ENCODE data around the gene PARL.

Gene PARL

DNA sequence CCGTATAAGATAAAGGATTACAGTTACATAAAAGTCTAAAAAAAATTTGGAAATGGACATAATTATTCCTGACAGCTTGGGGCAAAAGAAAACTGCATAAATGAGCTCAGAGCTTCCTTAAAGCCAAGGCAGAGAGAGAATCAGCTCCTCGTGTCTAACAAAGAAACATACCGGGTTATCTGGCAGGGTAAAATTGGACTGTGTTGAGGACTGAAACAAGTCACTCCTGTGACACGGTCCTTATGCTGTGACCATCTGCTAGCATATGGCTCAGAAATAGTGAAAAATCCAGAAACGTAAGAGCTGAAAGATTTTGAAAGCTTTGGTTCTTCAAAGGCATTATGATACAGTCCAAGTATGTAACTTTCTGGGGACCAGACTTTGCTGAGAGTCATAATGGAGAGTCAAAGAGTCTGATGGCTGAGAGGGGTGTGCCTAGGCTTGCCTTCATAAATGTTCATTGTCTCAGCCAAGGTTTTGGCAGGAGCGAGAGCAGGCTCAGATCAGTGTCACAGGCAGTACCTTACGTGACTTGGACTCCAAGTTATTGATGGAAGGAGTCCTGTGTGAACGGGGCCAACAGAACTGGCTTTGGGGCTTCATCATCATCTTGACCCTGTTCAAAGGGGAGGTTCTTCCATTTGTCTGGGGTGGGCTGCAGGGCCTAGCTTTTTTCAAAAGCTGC lies 71.8 kb downstream of the PARL start:
- Histone ChIP-seq H3K23ac (ENCODE audit: low read length in 2 of 2) (no peak overlapping the region), H3K27ac (ENCODE audit: low read length, poor library complexity, severe bottlenecking) (no peak overlapping the region), H3K4me3 (ENCODE audit: insufficient read depth in 1 of 2, low read depth in 1 of 2, low read length in 2 of 2) (no peak overlapping the region), H3K4me1 (ENCODE audit: control insufficient read depth, insufficient read depth, low read depth, low read length) (peaks cover 4% of the 10 kb centered on the region), H3K18ac (ENCODE audit: low read depth in 1 of 2, low read length in 2 of 2) (no peak overlapping the region), H3K9ac (ENCODE audit: low read length) (no peak overlapping the region), H4K8ac (ENCODE audit: low read length) (no peak overlapping the region), H3K9me3 (ENCODE audit: control insufficient read depth, low read length) (no peaks in the 10 kb centered on the region), H4K91ac (ENCODE audit: low read length) (no peak overlapping the region), H3K36me3 (ENCODE audit: control insufficient read depth in 1 of 2, insufficient read depth in 2 of 2, low read depth in 1 of 2, low read length in 2 of 2) (peaks cover 49 to 56% of the 10 kb centered on the region in 2 experiments), H2BK12ac (ENCODE audit: low read length in 2 of 2) (no peak overlapping the region), H2BK120ac (ENCODE audit: low read depth, low read length) (no peak overlapping the region), H2AK5ac (ENCODE audit: low read length, severe bottlenecking) (no peak overlapping the region), H3K79me1 (replicated peaks; ENCODE audit: low read length, poor library complexity, severe bottlenecking) (peaks cover 9% of the 10 kb centered on the region), H2BK5ac (ENCODE audit: low read depth, low read length, poor library complexity, severe bottlenecking) (no peak overlapping the region), H3K4ac (ENCODE audit: low read depth in 1 of 2, low read length in 2 of 2) (no peak overlapping the region), H3K4me2 (ENCODE audit: low read length, poor library complexity, severe bottlenecking) (no peak overlapping the region), H3K27me3 (ENCODE audit: control insufficient read depth in 1 of 2, insufficient read depth in 1 of 2, low read length in 2 of 2) (no peaks in the 10 kb centered on the region), H2BK15ac (ENCODE audit: low read depth, poor library complexity, severe bottlenecking) (no peak overlapping the region), H2AFZ (ENCODE audit: low read depth, low read length) (no peak overlapping the region), H3K14ac (ENCODE audit: low read length in 2 of 2) (no peak overlapping the region)
- no peak for DNase-seq
- WGBS: 98% methylated on average over 7 of the region's 8 CpGs

DNA sequence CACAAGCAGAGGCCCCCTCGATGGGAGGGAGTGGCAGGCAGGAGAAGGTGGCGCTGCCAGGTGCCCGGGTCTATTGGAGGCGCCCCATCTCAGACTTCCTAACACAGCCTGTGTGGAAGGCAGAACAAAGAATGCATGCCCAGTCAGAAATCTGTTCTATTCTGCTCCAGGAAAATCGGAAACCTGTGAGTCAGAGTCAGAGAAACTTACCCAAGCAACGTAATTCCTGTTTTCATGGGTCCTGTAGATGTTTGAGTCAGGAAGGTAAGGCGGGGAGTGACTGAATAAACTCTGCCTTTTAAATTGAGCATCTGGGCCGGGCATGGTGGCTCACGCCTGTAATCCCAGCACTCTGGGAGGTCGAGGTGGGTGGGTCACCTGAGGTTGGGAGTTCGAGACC lies 73.0 kb downstream of the PARL start:
- Histone ChIP-seq H2BK15ac (ENCODE audit: low read depth, poor library complexity, severe bottlenecking) (no peak overlapping the region), H3K36me3 (ENCODE audit: control insufficient read depth in 1 of 2, insufficient read depth in 2 of 2, low read depth in 1 of 2, low read length in 2 of 2) (peaks cover 62% of the 10 kb centered on the region in 2 experiments), H3K18ac (ENCODE audit: low read depth in 1 of 2, low read length in 2 of 2) (no peak overlapping the region), H2AFZ (ENCODE audit: low read depth, low read length) (no peak overlapping the region), H3K27ac (ENCODE audit: low read length, poor library complexity, severe bottlenecking) (no peak overlapping the region), H2BK12ac (ENCODE audit: low read length in 2 of 2) (no peak overlapping the region), H3K9ac (ENCODE audit: low read length) (no peak overlapping the region), H3K23ac (ENCODE audit: low read length in 2 of 2) (no peak overlapping the region), H3K4ac (ENCODE audit: low read depth in 1 of 2, low read length in 2 of 2) (no peak overlapping the region), H3K14ac (ENCODE audit: low read length in 2 of 2) (no peak overlapping the region), H2BK5ac (ENCODE audit: low read depth, low read length, poor library complexity, severe bottlenecking) (no peak overlapping the region), H2BK120ac (ENCODE audit: low read depth, low read length) (no peak overlapping the region), H2AK5ac (ENCODE audit: low read length, severe bottlenecking) (no peak overlapping the region), H3K4me3 (ENCODE audit: insufficient read depth in 1 of 2, low read depth in 1 of 2, low read length in 2 of 2) (no peak overlapping the region), H3K79me1 (replicated peaks; ENCODE audit: low read length, poor library complexity, severe bottlenecking) (peaks cover 14% of the 10 kb centered on the region), H4K8ac (ENCODE audit: low read length) (no peak overlapping the region), H3K4me2 (ENCODE audit: low read length, poor library complexity, severe bottlenecking) (no peak overlapping the region), H3K9me3 (ENCODE audit: control insufficient read depth, low read length) (no peaks in the 10 kb centered on the region), H3K4me1 (ENCODE audit: control insufficient read depth, insufficient read depth, low read depth, low read length) (peaks cover 4% of the 10 kb centered on the region), H3K27me3 (ENCODE audit: control insufficient read depth in 1 of 2, insufficient read depth in 1 of 2, low read length in 2 of 2) (no peaks in the 10 kb centered on the region), H4K91ac (ENCODE audit: low read length) (no peak overlapping the region)
- WGBS: 91% methylated on average over 11 of the region's 11 CpGs
- DNase-seq: no peak

DNA sequence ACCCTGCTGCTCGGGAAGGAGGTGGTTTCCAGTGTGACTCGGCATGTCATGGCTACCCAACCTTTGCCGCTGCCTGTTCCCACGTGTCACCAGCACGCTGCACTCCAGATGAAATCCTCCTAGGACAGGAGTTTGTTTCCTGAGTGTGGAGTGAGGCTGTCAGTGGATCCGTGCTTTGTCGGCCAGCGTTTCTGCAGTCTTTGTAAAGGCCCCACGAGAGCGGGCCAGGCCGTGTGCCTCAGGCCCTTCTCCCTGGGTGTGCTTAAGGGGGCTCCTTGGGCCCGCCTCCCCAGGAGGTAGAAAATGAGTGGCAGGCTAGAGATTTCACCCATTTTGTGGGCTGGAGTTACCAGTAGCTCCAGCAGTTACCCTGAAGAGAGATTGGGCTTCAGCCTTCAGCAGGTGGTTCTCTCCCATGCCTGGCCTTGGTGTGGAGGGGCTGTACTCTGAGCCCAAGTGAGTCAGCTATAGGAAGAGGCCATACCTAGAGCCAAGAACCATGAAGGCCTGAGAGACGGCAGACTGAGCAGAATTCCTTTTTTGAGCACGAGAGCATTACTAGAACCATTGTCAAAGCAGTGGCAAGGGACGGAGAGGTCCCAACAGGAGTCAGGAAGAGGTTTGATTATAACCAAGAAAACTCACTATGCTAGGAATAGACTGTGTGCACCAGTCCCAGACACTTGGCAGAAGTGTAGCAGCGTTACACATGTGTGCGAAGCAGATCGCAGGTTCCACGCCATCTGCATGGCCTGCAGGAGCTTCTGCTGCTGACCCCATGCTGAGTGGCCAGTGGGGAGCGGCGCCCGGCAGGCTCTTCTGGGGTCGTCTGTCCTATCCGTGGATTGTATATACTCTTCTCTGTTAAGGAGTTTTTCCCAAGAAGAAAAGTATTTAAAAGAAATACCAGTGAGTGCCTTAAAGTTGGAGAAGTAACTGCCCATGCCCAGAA lies 73.8 kb downstream of the PARL start:
- Histone ChIP-seq H2AFZ (ENCODE audit: low read depth, low read length) (no peak overlapping the region), H3K9me3 (ENCODE audit: control insufficient read depth, low read length) (no peaks in the 10 kb centered on the region), H2BK120ac (ENCODE audit: low read depth, low read length) (no peak overlapping the region), H3K9ac (ENCODE audit: low read length) (no peak overlapping the region), H2BK12ac (ENCODE audit: low read length in 2 of 2) (no peak overlapping the region), H3K4me3 (ENCODE audit: insufficient read depth in 1 of 2, low read depth in 1 of 2, low read length in 2 of 2) (no peak overlapping the region), H3K36me3 (ENCODE audit: control insufficient read depth in 1 of 2, insufficient read depth in 2 of 2, low read depth in 1 of 2, low read length in 2 of 2) (peaks cover 59 to 69% of the 10 kb centered on the region in 2 experiments), H3K18ac (ENCODE audit: low read depth in 1 of 2, low read length in 2 of 2) (no peak overlapping the region), H4K8ac (ENCODE audit: low read length) (no peak overlapping the region), H2AK5ac (ENCODE audit: low read length, severe bottlenecking) (no peak overlapping the region), H4K91ac (ENCODE audit: low read length) (no peak overlapping the region), H3K4me2 (ENCODE audit: low read length, poor library complexity, severe bottlenecking) (no peak overlapping the region), H2BK5ac (ENCODE audit: low read depth, low read length, poor library complexity, severe bottlenecking) (no peak overlapping the region), H3K27me3 (ENCODE audit: control insufficient read depth in 1 of 2, insufficient read depth in 1 of 2, low read length in 2 of 2) (no peaks in the 10 kb centered on the region), H3K4me1 (ENCODE audit: control insufficient read depth, insufficient read depth, low read depth, low read length) (peaks cover 4% of the 10 kb centered on the region), H3K14ac (ENCODE audit: low read length in 2 of 2) (no peak overlapping the region), H3K23ac (ENCODE audit: low read length in 2 of 2) (no peak overlapping the region), H3K27ac (ENCODE audit: low read length, poor library complexity, severe bottlenecking) (no peak overlapping the region), H3K79me1 (replicated peaks; ENCODE audit: low read length, poor library complexity, severe bottlenecking) (peaks cover 15% of the 10 kb centered on the region), H2BK15ac (ENCODE audit: low read depth, poor library complexity, severe bottlenecking) (no peak overlapping the region), H3K4ac (ENCODE audit: low read depth in 1 of 2, low read length in 2 of 2) (no peak overlapping the region)
- no peak for DNase-seq
- WGBS: 96% methylated on average over 24 of the region's 24 CpGs

GRCh38 chr3:183809270-183809669 lies 75.4 kb downstream of the PARL start:
- H4K91ac ChIP-seq (ENCODE audit: low read length): no peak overlapping the region
- no peak overlapping the region for H3K4ac ChIP-seq (ENCODE audit: low read depth in 1 of 2, low read length in 2 of 2)
- H2BK15ac ChIP-seq (ENCODE audit: low read depth, poor library complexity, severe bottlenecking): no peak overlapping the region
- H3K36me3 ChIP-seq (ENCODE audit: control insufficient read depth in 1 of 2, insufficient read depth in 2 of 2, low read depth in 1 of 2, low read length in 2 of 2): peaks cover 64 to 84% of the 10 kb centered on the region in 2 experiments
- no peaks in the 10 kb centered on the region for H3K4me1 ChIP-seq (ENCODE audit: control insufficient read depth, insufficient read depth, low read depth, low read length)
- H2BK5ac ChIP-seq (ENCODE audit: low read depth, low read length, poor library complexity, severe bottlenecking): no peak overlapping the region
- H3K23ac ChIP-seq (ENCODE audit: low read length in 2 of 2): no peak overlapping the region
- H3K9me3 ChIP-seq (ENCODE audit: control insufficient read depth, low read length): no peaks in the 10 kb centered on the region
- H3K14ac ChIP-seq (ENCODE audit: low read length in 2 of 2): no peak overlapping the region
- H2AFZ ChIP-seq (ENCODE audit: low read depth, low read length): no peak overlapping the region
- 94% methylated on average over 5 of the region's 5 CpGs for WGBS
- no peak overlapping the region for H3K4me3 ChIP-seq (ENCODE audit: insufficient read depth in 1 of 2, low read depth in 1 of 2, low read length in 2 of 2)
- no peak overlapping the region for H3K4me2 ChIP-seq (ENCODE audit: low read length, poor library complexity, severe bottlenecking)
- peaks cover 16% of the 10 kb centered on the region for H3K79me1 ChIP-seq (replicated peaks; ENCODE audit: low read length, poor library complexity, severe bottlenecking)
- H2BK12ac ChIP-seq (ENCODE audit: low read length in 2 of 2): no peak overlapping the region
- H4K8ac ChIP-seq (ENCODE audit: low read length): no peak overlapping the region
- DNase-seq: no peak
- no peak overlapping the region for H2BK120ac ChIP-seq (ENCODE audit: low read depth, low read length)
- no peak overlapping the region for H3K9ac ChIP-seq (ENCODE audit: low read length)
- no peak overlapping the region for H3K18ac ChIP-seq (ENCODE audit: low read depth in 1 of 2, low read length in 2 of 2)
- H3K27me3 ChIP-seq (ENCODE audit: control insufficient read depth in 1 of 2, insufficient read depth in 1 of 2, low read length in 2 of 2): no peaks in the 10 kb centered on the region
- H2AK5ac ChIP-seq (ENCODE audit: low read length, severe bottlenecking): no peak overlapping the region
- H3K27ac ChIP-seq (ENCODE audit: low read length, poor library complexity, severe bottlenecking): no peak overlapping the region
